HG03575 (cell line): ENCODE data around the gene MYO1H.
"Not testable (repeated sequence)": the region's sequence is repeated elsewhere in the genome, so short reads cannot be mapped to it uniquely, and the experiment has no call there.

Experiments
- ATAC-seq: cut with Tn5 transposase; IDR thresholded peaks from one replicate; pipeline ENCODE4 v1.9.1; 2021; ENCODE audit not compliant: unreplicated experiment, insufficient number of reproducible peaks, low FRiP score; ENCODE audit errors: extremely low read depth

The MYO1H gene

GRCh38 chr12:109347589-109347988 is at the start of gene MYO1H:
Gene MYO1H, plus strand, starts transcription at chr12:109347900. Its CDS starts 61 bp downstream, at chr12:109347961.
- ATAC-seq: no peak

DNA sequence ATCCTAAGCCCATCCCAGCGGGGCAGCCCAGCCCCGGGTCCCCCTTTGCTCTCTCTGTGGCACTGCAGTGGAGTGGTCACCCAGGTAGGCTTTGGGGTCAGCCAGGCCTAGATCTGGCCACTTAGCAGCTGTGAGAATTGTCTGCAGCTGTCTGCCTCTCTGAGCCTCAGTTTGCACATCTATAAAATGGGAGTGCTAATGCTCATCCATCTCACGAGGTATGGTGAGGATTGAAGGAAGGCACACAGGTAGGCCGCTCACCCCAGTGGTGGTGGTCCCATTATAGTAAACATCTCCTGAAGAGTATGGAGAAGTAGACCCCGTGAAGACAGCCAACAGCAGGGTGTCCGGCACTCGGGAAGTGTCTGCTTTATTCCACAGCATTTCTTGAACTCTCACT is 47.9 kb upstream of the MYO1H start:
- ATAC-seq: no peak

DNA sequence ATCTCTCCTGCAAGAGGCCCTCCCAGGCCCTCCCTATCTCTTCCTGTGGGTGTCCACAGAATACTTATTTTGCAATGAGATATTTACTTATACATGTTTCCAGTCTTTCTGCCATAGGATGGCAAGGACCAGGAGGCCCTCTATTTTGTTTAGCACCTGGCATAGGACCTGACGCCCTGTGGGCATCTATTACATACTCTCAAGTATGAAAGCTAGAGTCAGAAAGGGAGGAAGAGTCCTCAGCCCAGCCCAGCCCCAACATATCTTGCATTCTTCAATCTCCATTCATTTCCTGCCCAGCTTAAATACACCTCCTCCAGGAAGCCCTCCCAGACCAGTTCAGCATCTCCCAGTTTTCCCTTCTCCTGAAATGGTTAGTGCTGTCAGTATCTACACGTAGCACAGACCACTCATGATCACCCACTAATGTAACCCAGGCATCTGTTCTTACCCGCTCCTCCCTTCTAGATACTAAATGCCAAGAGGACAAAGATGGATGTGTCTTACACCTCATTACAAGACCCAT is 46.0 kb upstream of the MYO1H start:
- no peak for ATAC-seq

- ATAC-seq: no peak
These were observed 45.3 kb upstream of the MYO1H start for GRCh38 chr12:109302358-109302757.

DNA sequence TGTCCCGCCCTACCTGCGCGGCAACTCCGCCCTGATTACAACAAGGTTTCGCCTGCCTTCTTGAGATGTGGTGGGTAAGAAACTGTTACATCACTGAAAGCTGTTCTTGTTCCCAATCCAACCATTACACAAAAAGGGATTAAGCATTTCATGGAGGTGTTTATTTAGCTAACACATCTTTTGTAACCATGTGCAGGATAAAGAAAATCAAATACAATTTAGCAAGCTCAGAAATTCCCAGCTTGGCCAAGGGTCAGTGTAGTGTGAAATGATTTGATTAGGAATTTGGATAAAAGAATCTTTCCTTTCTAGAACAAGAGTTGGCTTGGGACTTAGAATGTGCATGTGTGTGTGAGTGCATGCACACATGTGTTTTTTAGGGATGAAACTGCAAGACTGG is 44.9 kb upstream of the MYO1H start:
- no peak for ATAC-seq

DNA sequence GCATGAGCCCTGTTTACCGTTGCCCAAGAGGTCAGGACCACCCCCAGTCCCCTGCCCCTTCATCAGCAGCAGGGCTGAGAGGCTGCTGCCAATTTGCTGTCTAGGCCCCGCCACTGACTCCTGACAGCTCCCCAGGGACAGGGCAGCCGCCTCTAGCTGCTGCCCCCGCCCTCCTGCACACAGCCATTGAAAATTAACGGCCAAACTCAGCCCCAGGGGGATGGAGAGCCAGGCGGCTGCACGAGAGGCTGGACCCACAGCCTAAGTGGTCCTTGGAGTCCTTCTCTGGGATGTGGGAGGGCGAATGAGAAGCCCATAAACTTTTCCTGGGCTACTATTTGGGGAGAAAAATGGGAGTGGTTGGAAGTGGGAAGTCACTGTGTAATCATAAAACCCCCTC is 43.2 kb upstream of the MYO1H start:
- no peak for ATAC-seq

GRCh38 chr12:109305547-109305946 is 42.2 kb upstream of the MYO1H start:
- no peak for ATAC-seq

GRCh38 chr12:109307051-109307450 is 40.6 kb upstream of the MYO1H start:
- no peak for ATAC-seq

DNA sequence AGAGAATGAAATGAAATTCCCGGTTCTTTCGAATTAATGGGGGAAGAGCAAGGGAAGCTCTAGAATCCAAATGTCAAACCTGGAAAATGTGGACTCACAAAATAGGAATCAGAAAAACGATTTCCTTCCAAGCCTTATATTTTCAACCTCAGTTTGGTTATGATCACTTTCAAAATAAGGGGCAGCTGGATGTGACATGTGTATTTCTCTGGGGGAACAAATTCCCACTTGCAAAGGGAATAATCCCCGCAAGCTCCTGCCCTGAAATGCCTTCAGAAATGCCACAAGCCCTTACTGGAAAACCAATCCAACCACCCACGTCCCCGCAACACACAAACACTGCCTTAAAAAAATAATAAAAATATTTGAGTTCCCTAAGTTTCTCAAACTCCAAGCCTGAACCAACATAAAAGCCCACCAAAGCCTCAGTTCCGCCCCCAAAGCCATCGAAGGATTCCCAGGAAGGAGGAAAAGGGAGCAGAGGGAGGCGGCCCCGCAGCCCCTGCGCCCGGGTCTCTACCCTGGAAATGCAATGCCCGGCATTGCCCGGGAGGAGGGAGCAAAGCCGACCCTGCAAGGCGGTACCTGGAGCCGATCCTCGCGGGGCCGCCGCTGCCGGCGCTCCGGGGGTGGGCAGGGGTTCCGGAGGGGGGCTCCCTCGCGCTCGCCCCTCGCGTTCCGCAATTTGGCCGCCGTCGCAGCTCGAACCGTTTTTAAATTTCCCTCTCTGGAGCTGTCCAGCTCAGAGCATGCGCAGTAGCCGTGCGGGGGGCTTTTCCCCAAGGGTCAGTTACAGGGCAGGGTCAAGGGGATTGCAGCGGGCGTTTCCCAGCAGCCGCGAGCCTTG is 38.9 kb upstream of the MYO1H start, which contains the start of gene FOXN4:
TSS of gene FOXN4 (minus strand) at position 751 of the 847 bp plus-strand sequence. CDS start 963 bp downstream, outside the sequence.
- ATAC-seq: no peak

DNA sequence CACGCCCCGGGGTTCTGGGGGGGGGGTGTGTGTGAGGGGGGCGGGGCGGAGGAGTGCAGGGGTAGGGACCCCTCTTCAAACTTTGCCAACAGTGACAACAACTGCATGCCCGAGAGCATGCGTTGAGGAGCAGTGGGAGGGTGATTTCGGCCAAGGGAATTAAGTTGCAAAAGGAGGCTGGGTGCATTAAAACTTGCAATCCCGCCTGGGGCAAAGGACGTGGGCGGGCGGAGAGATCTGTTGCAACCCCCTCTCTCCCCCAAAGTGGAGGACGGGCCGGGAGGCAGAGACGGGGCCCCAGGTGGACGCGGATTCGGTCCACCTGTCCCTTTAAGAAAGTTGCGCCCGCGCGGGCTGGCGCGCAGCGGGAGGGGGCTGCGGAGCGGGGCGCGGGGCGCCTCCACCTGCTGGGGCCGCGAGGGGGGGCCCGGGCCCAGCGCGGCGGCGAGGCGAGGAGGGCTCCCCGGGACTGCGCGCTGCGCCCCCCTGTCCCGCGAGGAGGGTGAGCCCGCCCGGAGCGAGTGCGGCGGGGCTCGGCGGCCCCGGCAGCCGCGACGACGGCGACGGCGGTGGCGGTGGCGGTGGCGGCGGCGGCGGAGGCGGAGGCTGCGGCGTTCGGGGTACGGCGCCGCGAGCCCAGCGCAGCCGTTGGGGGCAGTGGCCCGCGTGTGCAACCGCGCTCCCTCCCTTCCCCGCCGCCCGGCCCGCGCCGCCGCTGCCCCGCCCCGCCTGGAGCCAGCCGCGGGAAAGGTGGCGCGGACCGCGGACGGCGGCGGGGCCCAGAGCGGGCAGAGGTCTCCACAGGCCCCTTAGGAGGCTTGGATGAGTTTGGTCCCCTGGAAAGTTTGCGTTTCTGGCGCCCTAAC is 38.1 kb upstream of the MYO1H start:
- no peak for ATAC-seq

GRCh38 chr12:109310247-109311125 is 37.2 kb upstream of the MYO1H start:
- no peak for ATAC-seq

GRCh38 chr12:109321294-109321693 is 26.4 kb upstream of the MYO1H start:
- ATAC-seq: not testable (repeated sequence)

- no peak for ATAC-seq
These were observed 18.7 kb upstream of the MYO1H start for GRCh38 chr12:109329003-109329402.

GRCh38 chr12:109329686-109330085 is 18.0 kb upstream of the MYO1H start:
- ATAC-seq: no peak

DNA sequence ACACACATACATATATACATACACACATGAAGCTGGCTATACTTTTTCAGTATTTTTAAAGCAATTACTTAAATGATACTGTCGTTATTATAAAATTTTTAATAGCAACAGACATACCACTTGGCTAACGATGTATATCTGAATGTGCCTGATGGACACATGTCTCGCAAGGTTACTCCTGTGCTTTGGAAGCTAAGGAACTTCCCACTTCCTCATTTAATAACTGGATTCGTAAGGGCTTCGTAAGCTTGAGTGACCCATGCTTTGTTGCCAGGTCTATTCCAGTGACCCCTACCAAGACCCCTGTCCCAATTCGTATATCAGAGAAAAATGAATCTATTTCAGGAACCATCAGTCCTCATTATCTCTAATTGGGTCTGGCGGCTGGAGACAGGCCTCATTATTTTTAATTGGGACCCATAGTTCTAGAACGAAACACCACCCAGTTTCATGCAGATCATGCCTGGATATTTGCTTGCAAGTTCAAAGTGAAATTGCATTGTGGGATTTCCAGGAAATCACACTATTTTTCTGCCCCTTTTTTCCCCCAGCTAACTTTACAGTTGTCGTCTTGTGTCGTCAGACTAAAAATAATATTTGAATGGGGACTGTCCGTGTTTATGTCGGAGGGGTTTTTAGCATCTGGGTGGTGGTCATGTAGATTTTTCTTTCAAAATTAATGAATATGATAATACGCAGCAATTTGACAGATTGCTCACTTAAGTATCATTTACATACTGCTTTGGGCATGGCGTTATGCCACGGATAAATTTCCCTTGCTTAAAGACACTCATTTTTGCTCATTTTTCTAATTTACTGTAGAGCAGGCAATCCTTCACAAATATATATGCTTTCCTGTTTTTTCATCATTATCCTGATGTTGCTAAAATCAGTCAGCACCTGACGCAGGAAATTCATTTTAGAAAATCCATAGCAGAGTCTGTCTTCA is 17.1 kb upstream of the MYO1H start:
- ATAC-seq: no peak

DNA sequence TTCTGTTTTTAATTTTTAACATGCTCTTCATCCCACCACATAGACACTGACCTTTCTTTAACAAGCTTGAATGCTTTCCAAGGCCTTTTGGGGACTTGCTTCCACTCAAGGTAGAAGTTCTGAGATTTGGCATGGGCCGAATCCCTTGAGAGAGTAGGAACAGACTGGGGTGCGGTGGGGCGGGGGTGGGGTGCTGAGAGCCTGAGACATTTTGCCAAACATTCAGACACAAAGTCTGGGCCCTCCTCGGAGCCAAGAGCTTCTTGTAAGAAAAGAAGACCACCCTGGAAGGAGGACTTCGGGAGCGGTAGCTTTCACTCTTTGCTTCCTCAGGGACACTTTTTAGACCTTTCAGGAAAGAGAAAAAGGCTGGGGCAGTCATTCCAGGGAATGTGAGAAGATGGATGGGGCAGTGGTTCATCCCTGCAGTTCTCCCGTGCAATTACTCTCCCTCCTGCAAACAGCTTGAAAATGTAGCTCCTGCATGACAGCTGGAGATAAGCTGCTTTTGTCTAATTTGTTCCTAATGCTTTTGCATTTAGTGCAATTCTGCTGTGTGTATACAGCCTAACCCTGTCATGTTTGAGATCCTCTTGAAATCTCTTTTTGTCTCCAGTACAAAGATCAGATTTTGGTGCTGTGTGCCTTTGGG is 16.3 kb upstream of the MYO1H start:
- no peak for ATAC-seq

DNA sequence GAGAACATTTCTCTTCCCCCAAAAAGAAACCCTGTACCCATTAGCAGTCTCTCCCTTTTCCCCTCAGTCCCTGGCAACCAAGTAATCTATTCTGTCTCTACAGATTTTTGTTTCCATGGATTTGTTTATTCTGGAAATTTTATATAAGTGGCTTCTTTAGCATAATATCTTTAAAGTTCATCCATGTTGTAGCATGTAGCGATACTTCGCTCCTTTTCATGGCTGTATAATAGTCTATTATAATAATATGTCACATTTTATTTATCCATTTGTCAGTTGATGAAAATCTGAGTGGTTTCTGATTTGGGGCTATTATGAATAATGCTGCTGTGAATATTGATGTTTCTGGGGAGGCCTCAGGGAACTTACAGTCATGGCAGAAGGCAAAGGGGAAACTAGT is 12.8 kb upstream of the MYO1H start:
- ATAC-seq: no peak
